ENCODE results near the gene EPHB4. TPM values are rescaled to one million over a fixed set of nuclear protein-coding genes. Genes with fewer than 3 reads are reported as not detected.
A peak's percentile ranks its signal among the peaks of the same experiment; 100 is the strongest.

EPHB4 gene
- total RNA-seq, 1 experiment from 2014 or later: 21.6 TPM

GRCh38 chr7:100753750-100754149 is 73.6 kb downstream of the EPHB4 start:
- Histone ChIP-seq H2AFZ (ENCODE audit: low read length) (no peak overlapping the region), H4K20me1 (ENCODE audit: insufficient read depth, low read depth, low read length) (no peaks in the 10 kb centered on the region), H3K79me2 (ENCODE audit: low read length) (no peaks in the 10 kb centered on the region), H3K9me3 (ENCODE audit: low read length) (no peaks in the 10 kb centered on the region), H3K4me2 (ENCODE audit: low read depth, low read length, poor library complexity, severe bottlenecking) (no peak overlapping the region), H3K9ac (ENCODE audit: low read length) (no peak overlapping the region), H3K27ac (ENCODE audit: low read length) (no peak overlapping the region), H3K4me1 (ENCODE audit: low read length) (no peaks in the 10 kb centered on the region), H3K4me3 (ENCODE audit: low read length) (no peak overlapping the region), H3K36me3 (ENCODE audit: insufficient read depth, low read length) (no peaks in the 10 kb centered on the region), H3K9me2 (replicated peaks; ENCODE audit: insufficient read depth, low read length) (no peaks in the 10 kb centered on the region), H3K27me3 (ENCODE audit: low read length) (no peaks in the 10 kb centered on the region)
- no peak for DNase-seq

- no peak overlapping the region for H3K4me3 ChIP-seq (ENCODE audit: low read length)
- no peak overlapping the region for H3K9ac ChIP-seq (ENCODE audit: low read length)
- no peak overlapping the region for H2AFZ ChIP-seq (ENCODE audit: low read length)
- H3K79me2 ChIP-seq (ENCODE audit: low read length): no peaks in the 10 kb centered on the region
- no peaks in the 10 kb centered on the region for H3K27me3 ChIP-seq (ENCODE audit: low read length)
- no peaks in the 10 kb centered on the region for H3K4me1 ChIP-seq (ENCODE audit: low read length)
- H3K4me2 ChIP-seq (ENCODE audit: low read depth, low read length, poor library complexity, severe bottlenecking): no peak overlapping the region
- H4K20me1 ChIP-seq (ENCODE audit: insufficient read depth, low read depth, low read length): no peaks in the 10 kb centered on the region
- no peak overlapping the region for H3K27ac ChIP-seq (ENCODE audit: low read length)
- H3K9me3 ChIP-seq (ENCODE audit: low read length): no peaks in the 10 kb centered on the region
- H3K9me2 ChIP-seq (replicated peaks; ENCODE audit: insufficient read depth, low read length): no peaks in the 10 kb centered on the region
- H3K36me3 ChIP-seq (ENCODE audit: insufficient read depth, low read length): no peaks in the 10 kb centered on the region
- DNase-seq: peak; percentile 50
Observed at GRCh38 chr7:100752994-100753393, 74.3 kb downstream of the EPHB4 start.

Small RNAs within 50 kb of the gene (small RNA-seq; reads per million reads assigned to genes)
- gene RN7SL750P: not detected

Other genes starting within 250 kb of the EPHB4 start
- 11.9 and 33.5 TPM in 2 replicates for gene LRCH4, start 241.4 kb downstream of the EPHB4 start, total RNA-seq (2014; rRNA removed; shearing (Covaris generic); ENCODE audit: low replicate concordance)
- gene FBXO24, start 241.2 kb downstream of the EPHB4 start, total RNA-seq (2014; rRNA removed; shearing (Covaris generic); ENCODE audit: low replicate concordance): 1.0 TPM in 1 of 2 replicates, not detected in the other
- 2.8 and 12.3 TPM in 2 replicates for gene PCOLCE, start 225.2 kb downstream of the EPHB4 start, total RNA-seq (2014; rRNA removed; shearing (Covaris generic); ENCODE audit: low replicate concordance)
- 8.2 and 9.7 TPM in 2 replicates for gene MOSPD3, start 215.0 kb downstream of the EPHB4 start, total RNA-seq (2014; rRNA removed; shearing (Covaris generic); ENCODE audit: low replicate concordance)
- 4.2 and 12.0 TPM in 2 replicates for gene TFR2, start 186.0 kb downstream of the EPHB4 start, total RNA-seq (2014; rRNA removed; shearing (Covaris generic); ENCODE audit: low replicate concordance)
- gene ACTL6B, start 171.1 kb downstream of the EPHB4 start, total RNA-seq (2014; rRNA removed; shearing (Covaris generic); ENCODE audit: low replicate concordance): not detected in 2 replicates
- 65.0 and 101 TPM in 2 replicates for gene GNB2, start 153.8 kb downstream of the EPHB4 start, total RNA-seq (2014; rRNA removed; shearing (Covaris generic); ENCODE audit: low replicate concordance)
- 16.3 and 38.2 TPM in 2 replicates for gene GIGYF1, start 133.3 kb downstream of the EPHB4 start, total RNA-seq (2014; rRNA removed; shearing (Covaris generic); ENCODE audit: low replicate concordance)
- gene POP7, start 121.4 kb downstream of the EPHB4 start, total RNA-seq (2014; rRNA removed; shearing (Covaris generic); ENCODE audit: low replicate concordance): 29.7 and 72.8 TPM in 2 replicates
- not detected in 2 replicates for gene EPO, start 107.1 kb downstream of the EPHB4 start, total RNA-seq (2014; rRNA removed; shearing (Covaris generic); ENCODE audit: low replicate concordance)
- gene ZAN, start 93.9 kb downstream of the EPHB4 start, total RNA-seq (2014; rRNA removed; shearing (Covaris generic); ENCODE audit: low replicate concordance): not detected in 2 replicates
- gene SLC12A9, start 25.2 kb upstream of the EPHB4 start, total RNA-seq (2014; rRNA removed; shearing (Covaris generic); ENCODE audit: low replicate concordance): 21.0 and 33.9 TPM in 2 replicates
- 19.5 and 30.5 TPM in 2 replicates for gene TRIP6, start 39.9 kb upstream of the EPHB4 start, total RNA-seq (2014; rRNA removed; shearing (Covaris generic); ENCODE audit: low replicate concordance)
- gene SRRT, start 47.6 kb upstream of the EPHB4 start, total RNA-seq (2014; rRNA removed; shearing (Covaris generic); ENCODE audit: low replicate concordance): 65.8 and 103 TPM in 2 replicates
- gene UFSP1, start 62.2 kb upstream of the EPHB4 start, total RNA-seq (2014; rRNA removed; shearing (Covaris generic); ENCODE audit: low replicate concordance): 3.3 and 17.2 TPM in 2 replicates
- gene ACHE, start 68.4 kb upstream of the EPHB4 start, total RNA-seq (2014; rRNA removed; shearing (Covaris generic); ENCODE audit: low replicate concordance): not detected in 2 replicates
- gene MUC3A, start 122.0 kb upstream of the EPHB4 start, total RNA-seq (2014; rRNA removed; shearing (Covaris generic); ENCODE audit: low replicate concordance): not detected in 2 replicates
- gene MUC12, start 142.0 kb upstream of the EPHB4 start, total RNA-seq (2014; rRNA removed; shearing (Covaris generic); ENCODE audit: low replicate concordance): not detected in 2 replicates
- not detected in 2 replicates for gene MUC17, start 192.6 kb upstream of the EPHB4 start, total RNA-seq (2014; rRNA removed; shearing (Covaris generic); ENCODE audit: low replicate concordance)

Measured in Karpas-422 (cell line).